ENCODE measurements around the gene NEK11. TPM values are rescaled to one million over a fixed set of nuclear protein-coding genes. Genes with fewer than 3 reads are reported as not detected.
"Not testable (repeated sequence)": the region's sequence is repeated elsewhere in the genome, so short reads cannot be mapped to it uniquely, and the experiment has no call there.

The NEK11 gene
- total RNA-seq, 2 experiments from 2014 or later = 1.0 to 1.3 TPM

DNA sequence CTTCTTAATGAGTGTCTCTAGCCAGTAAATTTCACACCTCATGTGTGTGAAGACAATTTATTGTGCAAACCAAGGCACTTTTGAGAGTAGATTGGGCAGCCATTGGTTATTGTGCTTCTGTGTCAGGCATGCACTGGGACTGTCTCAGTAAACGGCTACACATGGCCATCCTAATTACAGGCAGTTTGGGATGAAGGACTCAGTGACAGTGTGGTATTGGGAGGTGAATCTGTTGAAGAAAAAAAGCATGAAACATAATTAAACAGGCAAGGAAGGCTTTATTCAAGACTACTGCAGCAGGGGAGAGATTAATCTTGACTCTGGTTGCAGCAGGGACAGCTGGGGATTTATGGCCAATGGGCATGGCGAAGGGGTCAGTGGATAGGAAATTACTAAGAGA, 297.1 kb downstream of the NEK11 start:
- ATAC-seq = no peak
- CTCF ChIA-PET = no interaction called here
- Mint-ChIP-seq H3K4me3 (no peak overlapping the region), H3K27ac (no peak overlapping the region), H3K4me1 (no peaks in the 10 kb centered on the region), H3K27me3 (peaks cover 6% of the 10 kb centered on the region), H3K9me3 (ENCODE audit: low read depth) (no peaks in the 10 kb centered on the region), H3K36me3 (ENCODE audit: low read depth) (no peaks in the 10 kb centered on the region)
- no peak for DNase-seq
- intact Hi-C loops (cut with DNase I, micrococcal nuclease) = no loop called here
- POLR2A ChIA-PET = no interaction called here

DNA sequence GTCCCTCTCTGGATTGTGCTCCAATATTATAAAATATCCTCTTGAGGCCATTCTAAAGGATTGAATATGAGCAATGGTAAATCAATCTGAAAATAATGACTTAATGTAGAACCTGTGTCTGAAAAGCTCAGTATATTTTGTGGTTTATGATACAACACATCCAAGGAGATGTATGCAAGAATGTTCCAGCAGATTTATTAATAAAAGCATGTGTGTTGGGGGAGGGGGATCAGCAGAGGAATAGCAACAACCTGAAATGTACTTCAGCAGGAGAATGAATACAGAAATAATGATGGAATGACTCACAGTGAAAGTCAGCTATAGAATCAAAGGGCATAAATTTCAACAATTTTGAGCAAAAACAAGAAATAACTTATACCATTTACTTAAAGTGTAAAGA, 298.2 kb downstream of the NEK11 start:
- no peaks in the 10 kb centered on the region for H3K4me1 Mint-ChIP-seq
- no peak overlapping the region for H3K4me3 Mint-ChIP-seq
- POLR2A ChIA-PET = no interaction called here
- no peaks in the 10 kb centered on the region for H3K36me3 Mint-ChIP-seq (ENCODE audit: low read depth)
- ATAC-seq (no peak), DNase-seq (no peak)
- no peak overlapping the region for H3K27ac Mint-ChIP-seq
- intact Hi-C loops (cut with DNase I, micrococcal nuclease) = no loop called here
- CTCF ChIA-PET = interaction anchor here (1.4 kb wide), 1 partner anchor 14 kb away, joined by 5 read pairs; no protein-coding TSS in a partner anchor
- no peaks in the 10 kb centered on the region for H3K9me3 Mint-ChIP-seq (ENCODE audit: low read depth)
- peaks cover 8% of the 10 kb centered on the region for H3K27me3 Mint-ChIP-seq

DNA sequence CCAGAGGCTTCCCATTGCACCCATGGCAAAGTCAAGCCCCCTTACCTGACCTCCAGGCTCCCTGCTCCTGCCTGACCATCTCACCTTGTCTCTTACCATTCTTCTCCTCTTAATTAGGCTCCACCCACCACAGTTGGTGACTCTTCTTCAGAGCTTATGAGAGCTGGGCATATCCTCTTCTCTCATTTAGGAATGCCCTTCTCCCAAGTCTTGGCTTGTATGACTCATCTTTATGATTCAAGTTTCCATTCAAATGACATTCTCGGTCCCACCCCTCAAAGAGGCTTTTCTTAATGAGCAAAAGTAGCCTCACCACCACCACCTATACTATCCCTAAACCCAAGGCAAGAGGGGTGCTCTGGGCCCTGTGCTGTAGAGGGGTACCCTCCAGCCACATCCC, 299.6 kb downstream of the NEK11 start:
- ChIA-PET CTCF (interaction anchor here (1.1 kb wide), 1 partner anchor 16 kb away, joined by 6 read pairs; no protein-coding TSS in a partner anchor), POLR2A (no interaction called here)
- Mint-ChIP-seq H3K27ac (no peak overlapping the region), H3K36me3 (ENCODE audit: low read depth) (no peaks in the 10 kb centered on the region), H3K4me3 (no peak overlapping the region), H3K9me3 (ENCODE audit: low read depth) (no peaks in the 10 kb centered on the region), H3K4me1 (no peaks in the 10 kb centered on the region), H3K27me3 (peaks cover 10% of the 10 kb centered on the region)
- no peak for DNase-seq
- intact Hi-C loops (cut with DNase I, micrococcal nuclease) = no loop called here
- ATAC-seq = no peak

DNA sequence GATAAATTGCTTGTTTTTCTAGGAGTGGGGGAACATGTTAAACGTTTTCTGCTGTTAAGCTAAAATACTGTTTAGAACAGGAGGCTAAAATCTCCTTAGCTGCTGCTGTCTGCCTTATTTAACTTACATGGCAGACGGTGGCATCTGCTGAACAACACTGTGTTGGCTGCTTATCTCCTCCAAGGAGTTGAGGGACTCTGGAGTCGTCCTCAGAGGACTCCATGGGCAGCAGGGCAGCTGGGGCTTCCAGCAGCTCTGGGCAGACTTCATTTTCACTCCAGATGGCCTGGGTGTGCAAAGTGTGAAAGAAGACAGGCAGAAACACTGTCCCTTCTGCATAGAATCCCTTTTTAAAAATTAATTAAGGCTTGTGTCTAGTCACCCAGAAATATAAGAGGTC, 302.0 kb downstream of the NEK11 start:
- H3K9me3 Mint-ChIP-seq (ENCODE audit: low read depth) = peaks cover 2% of the 10 kb centered on the region
- no peak for ATAC-seq
- H3K27me3 Mint-ChIP-seq = peaks cover 10% of the 10 kb centered on the region
- CTCF ChIA-PET = no interaction called here
- intact Hi-C loops (cut with DNase I, micrococcal nuclease) = no loop called here
- no peak for DNase-seq
- POLR2A ChIA-PET = no interaction called here
- no peak overlapping the region for H3K27ac Mint-ChIP-seq
- no peak overlapping the region for H3K4me3 Mint-ChIP-seq
- no peaks in the 10 kb centered on the region for H3K36me3 Mint-ChIP-seq (ENCODE audit: low read depth)
- H3K4me1 Mint-ChIP-seq = no peaks in the 10 kb centered on the region

DNA sequence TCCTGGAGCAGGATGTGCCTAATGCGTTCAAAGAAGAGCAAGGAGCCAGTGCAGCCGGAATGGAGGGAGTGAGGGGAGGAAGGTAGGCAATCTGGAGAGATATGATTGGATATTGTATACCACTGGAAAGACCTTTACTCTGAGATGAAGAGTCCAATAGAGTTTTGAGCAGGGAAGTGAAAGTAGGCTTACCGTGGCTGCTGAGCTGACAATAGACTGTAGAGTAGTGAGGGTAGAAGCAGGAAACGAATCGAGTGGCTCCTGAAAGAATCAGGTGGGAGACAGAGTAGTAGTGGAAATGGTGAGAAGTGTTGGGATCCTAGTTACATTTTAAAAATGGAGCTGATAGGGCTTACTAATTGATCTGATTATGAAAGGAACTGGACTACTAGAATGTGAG, 303.1 kb downstream of the NEK11 start:
- intact Hi-C loops (cut with DNase I, micrococcal nuclease) = no loop called here
- H3K4me3 Mint-ChIP-seq = no peak overlapping the region
- H3K9me3 Mint-ChIP-seq (ENCODE audit: low read depth) = peaks cover 2% of the 10 kb centered on the region
- POLR2A ChIA-PET = no interaction called here
- H3K27ac Mint-ChIP-seq = no peak overlapping the region
- DNase-seq = no peak
- H3K4me1 Mint-ChIP-seq = no peaks in the 10 kb centered on the region
- no peak for ATAC-seq
- no peaks in the 10 kb centered on the region for H3K36me3 Mint-ChIP-seq (ENCODE audit: low read depth)
- CTCF ChIA-PET = interaction anchor here (0.6 kb wide), 1 partner anchor 367 kb away, joined by 3 read pairs; no protein-coding TSS in a partner anchor
- H3K27me3 Mint-ChIP-seq = peaks cover 8% of the 10 kb centered on the region

DNA sequence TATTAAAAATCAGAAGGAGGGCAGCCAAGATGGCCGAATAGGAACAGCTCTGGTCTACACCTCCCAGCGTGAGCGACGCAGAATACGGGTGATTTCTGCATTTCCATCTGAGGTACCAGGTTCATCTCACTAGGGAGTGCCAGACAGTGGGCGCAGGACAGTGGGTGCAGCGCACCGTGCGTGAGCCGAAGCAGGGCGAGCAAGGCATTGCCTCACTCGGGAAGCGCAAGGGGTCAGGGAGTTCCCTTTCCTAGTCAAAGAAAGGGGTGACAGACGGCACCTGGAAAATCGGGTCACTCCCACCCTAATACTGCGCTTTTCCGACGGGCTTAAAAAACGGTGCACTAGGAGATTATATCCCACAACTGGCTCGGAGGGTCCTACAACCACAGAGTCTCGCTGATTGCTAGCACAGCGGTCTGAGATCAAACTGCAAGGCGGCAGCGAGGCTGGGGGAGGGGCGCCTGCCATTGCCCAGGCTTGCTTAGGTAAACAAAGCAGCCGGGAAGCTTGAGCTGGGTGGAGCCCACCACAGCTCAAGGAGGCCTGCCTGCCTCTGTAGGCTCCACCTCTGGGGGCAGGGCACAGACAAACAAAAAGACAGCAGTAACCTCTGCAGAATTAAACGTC, 304.9 kb downstream of the NEK11 start:
- CTCF ChIA-PET; H3K4me3 Mint-ChIP-seq; H3K4me1 Mint-ChIP-seq; DNase-seq; POLR2A ChIA-PET; H3K36me3 Mint-ChIP-seq (ENCODE audit: low read depth); H3K9me3 Mint-ChIP-seq (ENCODE audit: low read depth); H3K27ac Mint-ChIP-seq; ATAC-seq; H3K27me3 Mint-ChIP-seq; intact Hi-C loops (cut with DNase I, micrococcal nuclease): not testable (repeated sequence)

DNA sequence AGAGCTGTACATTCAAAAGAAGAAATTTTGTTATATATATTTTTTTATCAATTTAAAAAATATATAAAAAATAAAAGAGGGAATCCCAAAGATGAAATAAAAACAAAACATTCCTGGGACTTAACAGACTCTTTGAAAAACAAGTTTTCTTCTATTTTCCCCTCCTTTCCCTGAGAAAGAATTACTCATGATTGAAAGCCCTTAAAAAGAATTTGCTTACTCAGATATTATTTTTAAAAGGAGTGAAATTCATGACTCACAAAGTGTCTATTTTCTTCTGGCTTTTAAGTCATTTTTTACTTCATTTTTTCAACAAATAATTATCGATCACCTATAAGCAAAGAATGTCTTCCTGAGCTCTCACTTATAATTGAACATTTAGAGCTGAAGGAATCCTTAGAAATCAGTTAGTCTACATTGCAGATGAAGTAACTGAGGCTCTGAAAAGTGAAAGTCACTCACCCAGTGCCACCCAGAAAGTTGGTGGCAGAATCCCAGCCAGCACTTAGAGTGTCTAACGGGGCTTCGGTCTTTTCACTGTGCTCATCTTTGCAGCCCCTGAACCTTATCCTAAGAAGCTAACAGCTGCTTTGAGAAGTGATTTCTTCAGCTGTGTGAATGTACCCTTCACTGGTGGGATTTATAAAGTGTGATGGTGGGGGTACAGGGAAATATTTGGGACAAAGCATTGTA, 312.4 kb downstream of the NEK11 start:
- Mint-ChIP-seq H3K4me3 (no peak overlapping the region), H3K27me3 (no peaks in the 10 kb centered on the region), H3K4me1 (no peaks in the 10 kb centered on the region), H3K36me3 (ENCODE audit: low read depth) (no peaks in the 10 kb centered on the region), H3K9me3 (ENCODE audit: low read depth) (peaks cover 4% of the 10 kb centered on the region), H3K27ac (no peak overlapping the region)
- intact Hi-C loops (cut with DNase I, micrococcal nuclease) = no loop called here
- ChIA-PET CTCF (interaction anchor here (0.6 to 1.1 kb wide), 2 partner anchors 14 to 239 kb away, joined by 3 to 5 read pairs; no protein-coding TSS in a partner anchor), POLR2A (no interaction called here)
- ATAC-seq (no peak), DNase-seq (no peak)

DNA sequence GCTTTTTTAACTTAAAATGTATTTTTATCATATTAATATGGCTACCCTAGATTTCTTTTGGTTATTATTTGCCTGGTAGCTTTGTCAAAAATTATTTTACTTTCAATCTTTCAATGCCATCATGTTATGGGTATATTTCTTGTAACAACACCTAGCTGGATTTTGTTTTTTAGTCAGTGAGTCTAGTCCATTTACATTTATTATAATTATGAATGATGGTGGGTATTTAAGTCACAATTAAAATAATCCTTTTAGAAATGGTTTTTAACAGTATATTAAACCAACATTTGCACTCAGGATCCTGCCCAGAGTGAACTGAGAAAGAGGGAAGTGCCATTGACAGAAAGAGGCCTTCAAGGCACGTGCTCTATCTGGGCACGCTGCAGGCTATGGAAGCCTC, 315.1 kb downstream of the NEK11 start:
- DNase-seq (no peak), ATAC-seq (no peak)
- intact Hi-C loops (cut with DNase I, micrococcal nuclease) = no loop called here
- H3K27me3 Mint-ChIP-seq = no peaks in the 10 kb centered on the region
- peaks cover 7% of the 10 kb centered on the region for H3K9me3 Mint-ChIP-seq (ENCODE audit: low read depth)
- no peak overlapping the region for H3K4me3 Mint-ChIP-seq
- H3K36me3 Mint-ChIP-seq (ENCODE audit: low read depth) = no peaks in the 10 kb centered on the region
- no peaks in the 10 kb centered on the region for H3K4me1 Mint-ChIP-seq
- ChIA-PET POLR2A (no interaction called here), CTCF (no interaction called here)
- no peak overlapping the region for H3K27ac Mint-ChIP-seq

DNA sequence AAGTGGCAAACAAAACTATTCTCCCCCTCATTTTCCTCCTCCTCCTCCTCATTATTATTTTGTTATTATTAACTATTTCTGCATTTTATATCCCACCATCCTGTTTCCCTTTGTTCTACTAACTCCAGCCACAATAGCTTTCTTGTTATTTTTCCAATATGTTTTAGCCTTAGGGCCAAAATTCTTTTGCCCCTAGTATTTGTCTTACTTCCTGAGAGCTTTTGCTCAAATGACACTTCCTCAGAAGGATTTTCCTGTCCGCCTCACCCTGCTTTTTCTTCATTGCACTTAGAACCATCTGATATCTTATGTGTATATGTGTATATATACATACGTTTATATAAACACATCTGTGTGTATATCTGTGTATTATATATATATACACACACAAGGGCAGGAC, 322.2 kb downstream of the NEK11 start:
- no peak for ATAC-seq

DNA sequence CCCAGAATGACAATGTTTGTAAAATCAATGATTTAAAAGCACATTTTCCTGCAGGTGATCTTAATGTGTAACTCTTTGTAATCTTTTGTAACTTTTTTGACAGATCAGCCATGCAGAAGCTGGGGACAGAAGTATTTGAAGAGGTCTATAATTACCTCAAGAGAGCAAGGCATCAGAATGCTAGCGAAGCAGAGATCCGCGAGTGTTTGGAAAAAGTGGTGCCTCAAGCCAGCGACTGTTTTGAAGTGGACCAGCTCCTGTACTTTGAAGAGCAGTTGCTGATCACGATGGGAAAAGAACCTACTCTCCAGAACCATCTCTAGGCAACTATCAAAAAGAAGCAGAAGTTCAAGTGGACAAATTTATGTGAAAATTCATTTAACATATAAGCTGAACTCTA, 322.8 kb downstream of the NEK11 start:
- Mint-ChIP-seq H3K9me3 (ENCODE audit: low read depth) (no peaks in the 10 kb centered on the region), H3K4me1 (no peaks in the 10 kb centered on the region), H3K4me3 (no peak overlapping the region), H3K27ac (no peak overlapping the region), H3K36me3 (ENCODE audit: low read depth) (no peaks in the 10 kb centered on the region), H3K27me3 (no peaks in the 10 kb centered on the region)
- ATAC-seq (no peak), DNase-seq (no peak)
- ChIA-PET POLR2A (no interaction called here), CTCF (no interaction called here)
- intact Hi-C loops (cut with DNase I, micrococcal nuclease) = no loop called here

More for the DNA sequence above, 322.2 kb downstream of the NEK11 start:
- ChIA-PET CTCF (no interaction called here), POLR2A (no interaction called here)
- H3K4me3 Mint-ChIP-seq = no peak overlapping the region
- H3K36me3 Mint-ChIP-seq (ENCODE audit: low read depth) = no peaks in the 10 kb centered on the region
- H3K4me1 Mint-ChIP-seq = no peaks in the 10 kb centered on the region
- H3K9me3 Mint-ChIP-seq (ENCODE audit: low read depth) = peaks cover 4% of the 10 kb centered on the region
- DNase-seq = no peak
- no peak overlapping the region for H3K27ac Mint-ChIP-seq
- H3K27me3 Mint-ChIP-seq = no peaks in the 10 kb centered on the region
- intact Hi-C loops (cut with DNase I, micrococcal nuclease) = no loop called here

DNA sequence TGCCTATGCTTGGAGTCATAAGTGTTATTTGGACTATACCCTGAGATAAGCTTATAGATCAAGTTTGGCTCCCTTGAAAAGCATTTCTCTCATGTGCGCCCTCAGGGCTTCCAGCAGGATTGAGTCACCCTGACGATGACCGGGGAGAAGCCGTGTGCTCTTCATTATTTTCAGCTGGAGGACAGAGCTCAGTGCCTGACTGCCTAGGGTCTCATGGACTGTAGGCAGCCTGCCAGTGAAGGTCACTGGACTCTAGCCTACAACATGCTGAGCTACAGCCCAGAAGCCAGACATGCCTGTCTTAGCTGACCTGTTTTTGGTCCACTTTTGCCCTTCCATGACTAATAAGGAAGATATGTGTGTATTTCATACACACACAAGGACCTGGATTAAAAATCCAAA, 323.3 kb downstream of the NEK11 start:
- DNase-seq = no peak
- ATAC-seq = no peak
- Mint-ChIP-seq H3K4me3 (no peak overlapping the region), H3K36me3 (ENCODE audit: low read depth) (no peaks in the 10 kb centered on the region), H3K4me1 (no peaks in the 10 kb centered on the region), H3K27ac (no peak overlapping the region), H3K9me3 (ENCODE audit: low read depth) (no peaks in the 10 kb centered on the region), H3K27me3 (no peaks in the 10 kb centered on the region)
- CTCF ChIA-PET = no interaction called here
- POLR2A ChIA-PET = no interaction called here
- intact Hi-C loops (cut with DNase I, micrococcal nuclease) = no loop called here

DNA sequence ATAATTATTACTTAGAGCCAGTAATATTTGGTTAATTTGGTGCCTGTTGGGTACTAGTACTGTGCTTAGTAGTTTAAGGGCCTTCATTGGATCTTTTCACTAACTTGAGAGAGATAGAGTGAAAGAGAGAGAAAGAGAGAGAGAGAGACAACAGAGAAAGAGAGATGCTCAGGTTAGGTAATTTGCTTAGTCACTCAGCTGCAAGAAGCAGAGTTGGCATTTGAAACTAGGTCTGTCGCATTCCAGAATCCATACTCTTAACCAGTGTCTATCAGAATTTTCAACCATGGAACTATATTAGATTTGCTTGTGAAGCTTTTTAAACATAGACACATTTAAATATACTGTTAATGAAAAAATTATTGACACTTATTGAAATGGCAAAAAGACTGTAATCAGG, 323.8 kb downstream of the NEK11 start:
- Mint-ChIP-seq H3K36me3 (ENCODE audit: low read depth) (no peaks in the 10 kb centered on the region), H3K4me3 (no peak overlapping the region)
- CTCF ChIA-PET = no interaction called here

More for the DNA sequence above, 323.8 kb downstream of the NEK11 start:
- Mint-ChIP-seq H3K4me1 (no peaks in the 10 kb centered on the region), H3K27me3 (no peaks in the 10 kb centered on the region), H3K27ac (no peak overlapping the region), H3K9me3 (ENCODE audit: low read depth) (no peaks in the 10 kb centered on the region)
- intact Hi-C loops (cut with DNase I, micrococcal nuclease) = no loop called here
- POLR2A ChIA-PET = no interaction called here
- ATAC-seq (no peak), DNase-seq (no peak)

Data from activated CD4-positive, alpha-beta T cell treated with anti-CD3 and anti-CD28 coated beads for 36 hours (primary cell).